HepG2 (cell line): ENCODE results near the gene CPXM1. TPM values are rescaled to one million over a fixed set of nuclear protein-coding genes. Genes with fewer than 3 reads are reported as not detected.

Experiments used
- ATAC-seq: fragments of 200-7000 bp; cut with Tn5 transposase; 3 replicates; pipeline ENCODE4 v1.9.1; 2020; ENCODE audit warnings: mild to moderate bottlenecking, moderate library complexity
- BruUV-seq: library from RNA; stranded (reverse); fragments of 400-500 nt; replicated peaks from 2 replicates; lab custom pipeline; 2021; lab: Mats Ljungman, UMichigan
- CTCF ChIA-PET: fragments of 300-600 bp; formaldehyde crosslinking; extraction: SDS; loops from one replicate; lab custom pipeline; 2021; ENCODE audit warnings: low total read pairs, inconsistent platforms, low intra/inter-chr PET ratio; lab: Yijun Ruan, JAX
- POLR2A ChIA-PET: fragments of 350-600 bp; sonication (Branson Sonifier 250); formaldehyde crosslinking; loops from one replicate; lab custom pipeline; 2020; ENCODE audit warnings: antibody characterized with exemption, inconsistent platforms; lab: Yijun Ruan, JAX
- DNase-seq: peaks from one replicate; pipeline ENCODE4 v3.0.0-alpha.2; 2015; ENCODE audit warnings: low spot score
- FAIRE-seq: peaks from 3 replicates; lab custom pipeline; 2011; peaks lifted over from hg19 to GRCh38; lab: Jason Lieb, UNC
- H2AFZ ChIP-seq: one replicate; pipeline ENCODE4 v1.6.1; 2011; ENCODE audit warnings: low read length, inconsistent platforms
- H3K27ac ChIP-seq: fragments of 300-600 bp; 3 replicates; pipeline ENCODE4 v1.8.0; 2011; ENCODE audit warnings: mixed run types, mild to moderate bottlenecking, mixed read lengths, low read length, inconsistent platforms; ENCODE audit not compliant: insufficient read depth; ENCODE audit errors: extremely low read length
- H3K27me3 ChIP-seq, 2 experiments: fragments of 200-600 bp in 1 of 2; 2 replicates in 1 of 2; 3 replicates in 1 of 2; pipeline versions ENCODE4 v1.6.0 to v1.8.0; 2011; ENCODE audit warnings: low read length in 2 of 2, mild to moderate bottlenecking in 2 of 2, moderate library complexity in 2 of 2, inconsistent platforms in 1 of 2; ENCODE audit not compliant: insufficient read depth in 2 of 2, control insufficient read depth in 1 of 2
- H3K36me3 ChIP-seq, 2 experiments: fragments of 200-600 bp in 1 of 2; replicated peaks in 1 of 2; 2 replicates in 1 of 2; 3 replicates in 1 of 2; pipeline versions ENCODE4 v1.5.1 to v1.8.0; 2011; ENCODE audit warnings: low read length in 2 of 2, inconsistent platforms in 1 of 2; ENCODE audit not compliant: insufficient read depth in 2 of 2, control insufficient read depth in 1 of 2
- H3K4me1 ChIP-seq: 2 replicates; pipeline ENCODE4 v1.5.1; 2012; ENCODE audit warnings: low read length, inconsistent platforms; ENCODE audit not compliant: insufficient read depth
- H3K4me2 ChIP-seq: 2 replicates; pipeline ENCODE4 v1.6.0; 2011; ENCODE audit warnings: low read depth, low read length, inconsistent platforms
- H3K4me3 ChIP-seq, 3 experiments: fragments of 200-600 bp in 1 of 3; sonication (generic), shearing (Covaris generic) in 1 of 3; replicated peaks in 1 of 3; 2 replicates each; pipeline ENCODE4 v1.5.1; 2011 to 2016; ENCODE audit warnings: low read length in 3 of 3, inconsistent platforms in 2 of 3, low read depth in 2 of 3, mild to moderate bottlenecking in 2 of 3, control low read depth in 1 of 3, mixed read lengths in 1 of 3; ENCODE audit not compliant: insufficient read depth in 1 of 3
- H3K79me2 ChIP-seq: one replicate; pipeline ENCODE4 v1.6.1; 2011; ENCODE audit warnings: low read length, inconsistent platforms; ENCODE audit not compliant: insufficient read depth
- H3K9ac ChIP-seq: 2 replicates; pipeline ENCODE4 v1.6.0; 2011; ENCODE audit warnings: mild to moderate bottlenecking, low read depth, low read length, inconsistent platforms; ENCODE audit not compliant: insufficient read depth
- H3K9me3 ChIP-seq: 2 replicates; pipeline ENCODE4 v1.5.1; 2012; ENCODE audit warnings: mild to moderate bottlenecking, low read length
- H4K20me1 ChIP-seq: 2 replicates; pipeline ENCODE4 v1.6.0; 2011; ENCODE audit warnings: inconsistent platforms, mild to moderate bottlenecking, low read length, moderate library complexity; ENCODE audit not compliant: insufficient read depth
- CBX5 ChIP-seq: sonication (generic); formaldehyde crosslinking; IDR thresholded peaks from 2 replicates; pipeline ENCODE4 v1.4.0; 2020; ENCODE audit warnings: missing genetic modification reagents, borderline replicate concordance
- DR1 ChIP-seq: sonication (generic); formaldehyde crosslinking; IDR thresholded peaks from 2 replicates; pipeline ENCODE4 v1.8.0; 2021; ENCODE audit warnings: mild to moderate bottlenecking, missing genetic modification reagents, inconsistent platforms
- E2F2 ChIP-seq: sonication (generic); formaldehyde crosslinking; IDR thresholded peaks from 2 replicates; pipeline ENCODE4 v1.4.0; 2020; ENCODE audit warnings: missing genetic modification reagents, borderline replicate concordance
- HOXA7 ChIP-seq: sonication (generic); formaldehyde crosslinking; IDR thresholded peaks from 2 replicates; pipeline ENCODE4 v1.8.1; 2022; ENCODE audit warnings: mild to moderate bottlenecking, missing genetic modification reagents, moderate library complexity
- PCBP2 ChIP-seq: fragments of 200-400 bp; formaldehyde crosslinking; optimal IDR thresholded peaks from 2 replicates; pipeline ENCODE3; 2018; ENCODE audit warnings: low read length, low read depth; ENCODE audit not compliant: poor library complexity, severe bottlenecking
- PREB ChIP-seq: sonication (generic); formaldehyde crosslinking; IDR thresholded peaks from 2 replicates; pipeline ENCODE4 v1.4.0; 2020; ENCODE audit warnings: missing genetic modification reagents
- ZC3H13 ChIP-seq: sonication (generic); formaldehyde crosslinking; IDR thresholded peaks from 2 replicates; pipeline ENCODE4 v1.8.1; 2023; ENCODE audit warnings: mild to moderate bottlenecking, missing genetic modification reagents, moderate library complexity
- ZNF136 ChIP-seq: sonication (generic); formaldehyde crosslinking; IDR thresholded peaks from 2 replicates; pipeline ENCODE4 v1.8.1; 2022; ENCODE audit warnings: low read depth, mild to moderate bottlenecking, moderate library complexity, missing genetic modification reagents
- ZNF407 ChIP-seq: sonication (generic); formaldehyde crosslinking; IDR thresholded peaks from one replicate; pipeline ENCODE4 v1.5.1; 2020; ENCODE audit warnings: mild to moderate bottlenecking, missing genetic modification reagents; ENCODE audit errors: not compliant biosample characterization
- ZNF616 ChIP-seq: sonication (generic); formaldehyde crosslinking; IDR thresholded peaks from 2 replicates; pipeline ENCODE4 v1.5.0; 2020; ENCODE audit warnings: low read depth, mild to moderate bottlenecking, missing genetic modification reagents
- WGBS: methylation state at CpG from one replicate; pipeline ENCODE4 v1.1.6; 2017; ENCODE audit warnings: low lambda C conversion rate; 5-methylcytosine and 5-hydroxymethylcytosine counted together
- in situ Hi-C: cut with HindIII; loops from 2 replicates; pipeline ENCODE4 v1.10.0; 2017; ENCODE audit warnings: low pct_unique_long_range_greater_than_20kb; ENCODE audit not compliant: extremely low pct_ligation_motif_present
- intact Hi-C: fragments of 100-400 bp; cut with micrococcal nuclease; formaldehyde crosslinking; loops from one replicate; pipeline ENCODE4 v1.10.0; 2022; ENCODE audit not compliant: unreplicated experiment
- polyA plus RNA-seq, 8 experiments: library from polyadenylated mRNA; depleted of rRNA in 3 of 8; stranded (reverse) in 7 of 8; unstranded in 1 of 8; fragments of >200 nt; fragmentation: Illumina TruSeq in 4 of 8; extraction: Trizol in 4 of 8; gene quantifications; 2 replicates each; pipeline versions ENCODE4 v1.2.1 to v1.2.3, GENCODE V29; 2011 to 2016; ENCODE audit warnings: low read depth in 4 of 8, missing spikeins in 1 of 8, mixed read lengths in 1 of 8; ENCODE audit not compliant: insufficient read depth in 1 of 8
- total RNA-seq, 5 experiments: library from RNA; depleted of rRNA; stranded (reverse); fragments of >200 nt; fragmentation: Illumina TruSeq; extraction: Trizol; gene quantifications; 2 replicates each; pipeline ENCODE4 v1.2.3, GENCODE V29; 2016; ENCODE audit warnings: low read depth in 1 of 5
- TF ChIP-seq, protein P1 (sequence below): sonication (generic); formaldehyde crosslinking; IDR thresholded peaks from 2 replicates; pipeline ENCODE4 v1.8.1; 2023; ENCODE audit warnings: mild to moderate bottlenecking, missing genetic modification reagents, borderline replicate concordance
- TF ChIP-seq, protein P2 (sequence below): sonication (generic); formaldehyde crosslinking; IDR thresholded peaks from 2 replicates; pipeline ENCODE4 v1.8.1; 2023; ENCODE audit warnings: mild to moderate bottlenecking, missing genetic modification reagents

The CPXM1 gene
- total and polyA plus RNA-seq, 2 of the 13 experiments (the other 11 are each of a cell fraction or from before 2014, with no cell fraction given) = 0.07 TPM; not detected in 1

GRCh38 chr20:2812189-2812588 lies 11.8 kb upstream of the CPXM1 start:
- CTCF ChIA-PET = no interaction called here
- no peak for FAIRE-seq
- in situ Hi-C loops = no loop called here
- TF ChIP-seq ZNF616 (CRISPR knock-in tag) = no peak
- no peak for TF ChIP-seq PREB (CRISPR knock-in tag)
- no peak for TF ChIP-seq CBX5 (CRISPR knock-in tag)
- no peak for TF ChIP-seq E2F2 (CRISPR knock-in tag)
- TF ChIP-seq, protein P1, sequence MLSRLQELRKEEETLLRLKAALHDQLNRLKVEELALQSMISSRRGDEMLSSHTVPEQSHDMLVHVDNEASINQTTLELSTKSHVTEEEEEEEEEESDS (CRISPR knock-in tag) = no peak
- TF ChIP-seq ZNF407 (CRISPR knock-in tag) = no peak
- no peak for TF ChIP-seq ZNF136 (CRISPR knock-in tag)
- no peak for TF ChIP-seq DR1 (CRISPR knock-in tag)
- no peak for TF ChIP-seq PCBP2
- TF ChIP-seq, protein P2, sequence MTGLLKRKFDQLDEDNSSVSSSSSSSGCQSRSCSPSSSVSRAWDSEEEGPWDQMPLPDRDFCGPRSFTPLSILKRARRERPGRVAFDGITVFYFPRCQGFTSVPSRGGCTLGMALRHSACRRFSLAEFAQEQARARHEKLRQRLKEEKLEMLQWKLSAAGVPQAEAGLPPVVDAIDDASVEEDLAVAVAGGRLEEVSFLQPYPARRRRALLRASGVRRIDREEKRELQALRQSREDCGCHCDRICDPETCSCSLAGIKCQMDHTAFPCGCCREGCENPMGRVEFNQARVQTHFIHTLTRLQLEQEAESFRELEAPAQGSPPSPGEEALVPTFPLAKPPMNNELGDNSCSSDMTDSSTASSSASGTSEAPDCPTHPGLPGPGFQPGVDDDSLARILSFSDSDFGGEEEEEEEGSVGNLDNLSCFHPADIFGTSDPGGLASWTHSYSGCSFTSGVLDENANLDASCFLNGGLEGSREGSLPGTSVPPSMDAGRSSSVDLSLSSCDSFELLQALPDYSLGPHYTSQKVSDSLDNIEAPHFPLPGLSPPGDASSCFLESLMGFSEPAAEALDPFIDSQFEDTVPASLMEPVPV = no peak
- no peak for TF ChIP-seq HOXA7 (CRISPR knock-in tag)
- TF ChIP-seq ZC3H13 (CRISPR knock-in tag) = no peak

More at GRCh38 chr20:2812189-2812588, 11.8 kb upstream of the CPXM1 start:
- 0 out of 2 replicates have a peak, but pooled peaks cover 5% of the 10 kb centered on the region for H3K9me3 ChIP-seq
- no peak overlapping the region for H3K4me2 ChIP-seq
- H3K27me3 ChIP-seq = peaks cover 0 to 59% of the 10 kb centered on the region in 2 experiments; a peak in 4 of 5 replicates
- H3K4me1 ChIP-seq = no peaks in the 10 kb centered on the region
- H3K79me2 ChIP-seq = no peaks in the 10 kb centered on the region
- H2AFZ ChIP-seq = no peak overlapping the region
- no peaks in the 10 kb centered on the region for H4K20me1 ChIP-seq
- H3K36me3 ChIP-seq = no peaks in the 10 kb centered on the region
- WGBS = 27% methylated on average over 3 of the region's 3 CpGs
- DNase-seq = no peak
- ATAC-seq = no peak
- POLR2A ChIA-PET = no interaction called here
- intact Hi-C loops = no loop called here
- H3K9ac ChIP-seq = no peak overlapping the region
- no TSS peak for BruUV-seq
- no peak overlapping the region for H3K4me3 ChIP-seq
- no peak overlapping the region for H3K27ac ChIP-seq
